ENCODE data around the gene CBLB. TPM values are rescaled to one million over a fixed set of nuclear protein-coding genes. Genes with fewer than 3 reads are reported as not detected.

CBLB gene
- total RNA-seq, 1 donor from 2014 or later = 146 TPM

DNA sequence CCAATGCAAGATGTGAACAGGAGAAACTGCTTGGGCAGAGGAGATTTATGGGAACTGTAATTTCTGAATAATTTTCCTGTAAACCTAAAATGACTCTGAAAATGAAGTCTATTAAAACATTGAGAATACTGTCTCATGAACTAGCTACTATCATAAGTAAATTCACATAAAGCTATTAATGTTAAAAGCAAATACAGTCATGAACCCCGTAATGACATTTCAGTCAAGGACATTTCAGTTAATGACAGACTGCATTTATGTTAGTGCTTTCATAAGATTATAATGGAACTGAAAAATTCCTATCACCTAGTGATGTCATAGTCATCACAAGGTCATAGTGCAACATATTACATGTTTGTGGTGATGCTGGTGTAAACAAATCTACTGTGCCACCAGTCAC lies 17.2 kb downstream of the CBLB start:
- peaks cover 88% of the 10 kb centered on the region for H3K36me3 Mint-ChIP-seq (ENCODE audit: low read depth)
- H3K4me1 Mint-ChIP-seq (ENCODE audit: low read depth) = peaks cover 50% of the 10 kb centered on the region

DNA sequence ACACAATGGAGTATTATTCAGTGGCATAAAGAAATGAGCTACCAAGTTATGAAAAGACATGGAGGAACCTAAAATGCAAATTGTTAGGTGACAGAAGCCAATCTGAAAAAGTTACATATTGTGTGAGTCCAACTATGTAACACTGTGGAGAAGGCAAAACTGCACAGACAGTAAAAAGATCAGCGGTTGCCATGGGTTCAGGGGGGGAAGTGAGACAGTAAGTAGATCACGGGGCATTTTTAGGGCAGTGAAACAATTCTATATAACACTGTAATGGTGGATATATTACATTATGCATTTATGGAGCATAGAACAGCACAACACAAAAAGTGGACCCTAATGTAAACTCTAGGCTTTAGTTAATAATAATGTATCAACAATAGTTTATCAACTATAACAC lies 17.6 kb downstream of the CBLB start:
- DNase-seq (ENCODE audit: low spot score) = no peak
- Mint-ChIP-seq H3K27me3 (ENCODE audit: low read depth) (no peaks in the 10 kb centered on the region), H3K9me3 (peaks cover 12% of the 10 kb centered on the region), H3K4me1 (ENCODE audit: low read depth) (peaks cover 52% of the 10 kb centered on the region), H3K36me3 (ENCODE audit: low read depth) (peaks cover 88% of the 10 kb centered on the region), H3K27ac (peak overlapping the region; percentile 66), H3K4me3 (ENCODE audit: low read depth) (no peak overlapping the region)
- intact Hi-C loops (cut with micrococcal nuclease) = no loop called here

More for the DNA sequence above, 17.2 kb downstream of the CBLB start:
- Mint-ChIP-seq H3K4me3 (ENCODE audit: low read depth) (no peak overlapping the region), H3K9me3 (peaks cover 12% of the 10 kb centered on the region), H3K27ac (no peak overlapping the region), H3K27me3 (ENCODE audit: low read depth) (no peaks in the 10 kb centered on the region)
- intact Hi-C loops (cut with micrococcal nuclease) = no loop called here
- DNase-seq (ENCODE audit: low spot score) = no peak

- Mint-ChIP-seq H3K4me3 (ENCODE audit: low read depth) (no peak overlapping the region), H3K4me1 (ENCODE audit: low read depth) (peaks cover 55% of the 10 kb centered on the region), H3K27me3 (ENCODE audit: low read depth) (no peaks in the 10 kb centered on the region), H3K36me3 (ENCODE audit: low read depth) (peaks cover 84% of the 10 kb centered on the region), H3K9me3 (peaks cover 12% of the 10 kb centered on the region), H3K27ac (no peak overlapping the region)
- intact Hi-C loops (cut with micrococcal nuclease) = no loop called here
- DNase-seq (ENCODE audit: low spot score) = no peak
Observed at GRCh38 chr3:105850593-105850992, 18.2 kb downstream of the CBLB start.

DNA sequence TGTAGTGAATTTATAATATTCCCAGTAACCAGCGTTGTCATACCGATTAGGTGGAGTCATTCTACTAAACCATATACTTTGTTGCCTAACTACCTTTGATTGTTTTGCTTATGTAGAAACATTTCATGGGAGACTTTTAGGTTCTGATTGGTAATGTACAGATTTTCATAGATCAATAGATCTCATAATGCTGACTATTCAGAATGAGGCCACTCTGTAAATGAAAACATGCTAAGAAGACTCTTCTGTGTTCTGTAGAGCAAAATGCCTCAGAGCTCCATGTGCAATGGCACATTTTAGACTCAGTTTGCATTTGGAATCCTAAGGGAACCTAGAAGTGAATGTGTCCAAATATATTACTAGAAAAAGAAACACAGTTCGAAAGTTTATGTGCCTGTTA lies 20.0 kb downstream of the CBLB start:
- Mint-ChIP-seq H3K4me3 (ENCODE audit: low read depth) (no peak overlapping the region), H3K27me3 (ENCODE audit: low read depth) (no peaks in the 10 kb centered on the region), H3K36me3 (ENCODE audit: low read depth) (peaks cover 80% of the 10 kb centered on the region), H3K4me1 (ENCODE audit: low read depth) (peaks cover 54% of the 10 kb centered on the region), H3K27ac (peak overlapping the region; percentile 63), H3K9me3 (peaks cover 8% of the 10 kb centered on the region)
- no peak for DNase-seq (ENCODE audit: low spot score)
- intact Hi-C loops (cut with micrococcal nuclease) = no loop called here

DNA sequence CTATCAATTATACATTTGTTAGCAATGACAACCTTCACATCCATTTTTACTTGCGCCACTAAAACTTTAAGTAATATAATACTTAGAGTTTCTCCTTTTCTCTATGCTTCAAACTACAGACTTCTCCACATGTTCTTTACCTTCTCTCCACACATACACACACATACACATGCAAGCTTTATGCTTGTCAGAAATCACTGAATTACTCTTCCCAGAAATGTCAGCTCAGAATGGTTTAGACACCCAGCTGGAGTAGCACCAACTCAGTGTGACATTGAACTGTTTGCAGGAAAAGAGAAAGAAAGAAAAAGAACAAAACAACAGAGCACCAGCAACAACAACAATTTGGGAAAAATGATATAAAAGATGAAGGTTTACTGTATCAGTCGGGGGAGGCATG lies 20.9 kb downstream of the CBLB start:
- Mint-ChIP-seq H3K9me3 (peaks cover 8% of the 10 kb centered on the region), H3K27ac (peak overlapping the region; percentile 56), H3K4me3 (ENCODE audit: low read depth) (no peak overlapping the region), H3K36me3 (ENCODE audit: low read depth) (peaks cover 73% of the 10 kb centered on the region), H3K27me3 (ENCODE audit: low read depth) (no peaks in the 10 kb centered on the region), H3K4me1 (ENCODE audit: low read depth) (peaks cover 52% of the 10 kb centered on the region)
- no peak for DNase-seq (ENCODE audit: low spot score)
- intact Hi-C loops (cut with micrococcal nuclease) = loop anchor here (1.0 to 2.0 kb wide), 3 partner anchors 9 to 19 kb away; no protein-coding TSS in a partner anchor

- Mint-ChIP-seq H3K9me3 (peaks cover 8% of the 10 kb centered on the region), H3K27ac (peak overlapping the region; percentile 91), H3K27me3 (ENCODE audit: low read depth) (no peaks in the 10 kb centered on the region), H3K36me3 (ENCODE audit: low read depth) (peaks cover 71% of the 10 kb centered on the region), H3K4me1 (ENCODE audit: low read depth) (peaks cover 53% of the 10 kb centered on the region), H3K4me3 (ENCODE audit: low read depth) (peak overlapping the region; percentile 43)
- intact Hi-C loops (cut with micrococcal nuclease) = loop anchor here (1.0 to 2.0 kb wide), 3 partner anchors 8 to 19 kb away; no protein-coding TSS in a partner anchor
- no peak for DNase-seq (ENCODE audit: low spot score)
Observed at GRCh38 chr3:105847452-105847851, 21.4 kb downstream of the CBLB start.

GRCh38 chr3:105846809-105847208 lies 22.0 kb downstream of the CBLB start:
- Mint-ChIP-seq H3K36me3 (ENCODE audit: low read depth) (peaks cover 73% of the 10 kb centered on the region), H3K4me1 (ENCODE audit: low read depth) (peaks cover 55% of the 10 kb centered on the region), H3K27me3 (ENCODE audit: low read depth) (no peaks in the 10 kb centered on the region), H3K4me3 (ENCODE audit: low read depth) (no peak overlapping the region), H3K9me3 (peaks cover 8% of the 10 kb centered on the region), H3K27ac (peak overlapping the region; percentile 91)
- DNase-seq (ENCODE audit: low spot score) = no peak
- intact Hi-C loops (cut with micrococcal nuclease) = loop anchor here (1.0 to 2.0 kb wide), 3 partner anchors 8 to 18 kb away; no protein-coding TSS in a partner anchor

DNA sequence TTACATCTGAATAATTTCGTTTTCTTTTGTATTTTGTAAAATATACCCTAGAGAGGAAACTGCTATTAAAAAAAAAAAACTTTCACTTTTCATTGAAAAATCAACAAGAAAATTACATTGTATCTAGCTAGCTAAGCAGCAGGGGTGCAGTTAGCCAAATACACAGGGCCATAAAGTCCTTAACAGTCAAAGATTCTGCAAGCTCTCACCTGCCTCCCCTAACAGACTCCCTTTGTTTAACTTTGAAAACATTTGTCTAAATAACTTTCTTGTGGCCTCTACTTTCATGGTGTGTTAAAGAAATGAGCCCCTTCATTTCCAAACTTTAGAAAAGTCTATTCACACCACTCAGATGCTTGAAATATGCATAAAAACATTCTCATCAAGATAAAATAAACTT lies 23.3 kb downstream of the CBLB start:
- intact Hi-C loops (cut with micrococcal nuclease) = no loop called here
- H3K4me1 Mint-ChIP-seq (ENCODE audit: low read depth) = peaks cover 48% of the 10 kb centered on the region
- no peak overlapping the region for H3K4me3 Mint-ChIP-seq (ENCODE audit: low read depth)
- H3K27ac Mint-ChIP-seq = no peak overlapping the region
- DNase-seq (ENCODE audit: low spot score) = no peak
- peaks cover under 1% of the 10 kb centered on the region for H3K9me3 Mint-ChIP-seq
- H3K36me3 Mint-ChIP-seq (ENCODE audit: low read depth) = peaks cover 66% of the 10 kb centered on the region
- no peaks in the 10 kb centered on the region for H3K27me3 Mint-ChIP-seq (ENCODE audit: low read depth)

- Mint-ChIP-seq H3K27ac (no peak overlapping the region), H3K9me3 (no peaks in the 10 kb centered on the region), H3K36me3 (ENCODE audit: low read depth) (peaks cover 67% of the 10 kb centered on the region), H3K4me3 (ENCODE audit: low read depth) (no peak overlapping the region), H3K27me3 (ENCODE audit: low read depth) (no peaks in the 10 kb centered on the region), H3K4me1 (ENCODE audit: low read depth) (peaks cover 49% of the 10 kb centered on the region)
- intact Hi-C loops (cut with micrococcal nuclease) = no loop called here
- no peak for DNase-seq (ENCODE audit: low spot score)
Observed at GRCh38 chr3:105844704-105845103, 24.1 kb downstream of the CBLB start.

- Mint-ChIP-seq H3K27ac (no peak overlapping the region), H3K4me1 (ENCODE audit: low read depth) (peaks cover 48% of the 10 kb centered on the region), H3K27me3 (ENCODE audit: low read depth) (no peaks in the 10 kb centered on the region), H3K36me3 (ENCODE audit: low read depth) (peaks cover 67% of the 10 kb centered on the region), H3K4me3 (ENCODE audit: low read depth) (no peak overlapping the region), H3K9me3 (no peaks in the 10 kb centered on the region)
- intact Hi-C loops (cut with micrococcal nuclease) = no loop called here
- DNase-seq (ENCODE audit: low spot score) = no peak
Observed at GRCh38 chr3:105843994-105844393, 24.8 kb downstream of the CBLB start.

GRCh38 chr3:105842943-105843342 lies 25.9 kb downstream of the CBLB start:
- H3K4me1 Mint-ChIP-seq (ENCODE audit: low read depth) = peaks cover 47% of the 10 kb centered on the region
- intact Hi-C loops (cut with micrococcal nuclease) = no loop called here
- no peaks in the 10 kb centered on the region for H3K9me3 Mint-ChIP-seq
- H3K36me3 Mint-ChIP-seq (ENCODE audit: low read depth) = peaks cover 69% of the 10 kb centered on the region
- no peaks in the 10 kb centered on the region for H3K27me3 Mint-ChIP-seq (ENCODE audit: low read depth)
- no peak for DNase-seq (ENCODE audit: low spot score)
- no peak overlapping the region for H3K27ac Mint-ChIP-seq
- no peak overlapping the region for H3K4me3 Mint-ChIP-seq (ENCODE audit: low read depth)

DNA sequence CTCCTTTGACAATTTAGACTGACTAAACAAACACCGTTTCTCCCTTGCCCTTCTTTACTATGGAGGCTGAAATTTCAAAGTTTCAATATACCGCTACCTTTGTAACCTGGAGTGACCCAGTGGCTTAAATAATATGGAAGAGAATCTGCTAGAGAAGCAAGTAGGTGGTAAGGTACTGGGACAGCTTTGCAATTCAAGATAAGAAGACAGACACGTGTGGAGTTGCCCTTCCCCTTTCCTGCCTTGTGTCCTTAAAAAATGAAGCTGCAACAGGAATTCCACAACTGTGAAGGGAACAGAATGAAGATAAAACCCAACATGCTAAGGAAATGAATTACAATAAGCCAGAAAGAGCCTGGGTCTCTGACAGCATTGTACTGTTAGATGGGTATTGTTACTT lies 26.4 kb downstream of the CBLB start:
- H3K4me3 Mint-ChIP-seq (ENCODE audit: low read depth) = no peak overlapping the region
- DNase-seq (ENCODE audit: low spot score) = no peak
- H3K27me3 Mint-ChIP-seq (ENCODE audit: low read depth) = no peaks in the 10 kb centered on the region
- no peaks in the 10 kb centered on the region for H3K9me3 Mint-ChIP-seq
- no peak overlapping the region for H3K27ac Mint-ChIP-seq
- H3K36me3 Mint-ChIP-seq (ENCODE audit: low read depth) = peaks cover 69% of the 10 kb centered on the region
- intact Hi-C loops (cut with micrococcal nuclease) = no loop called here
- H3K4me1 Mint-ChIP-seq (ENCODE audit: low read depth) = peaks cover 47% of the 10 kb centered on the region

DNA sequence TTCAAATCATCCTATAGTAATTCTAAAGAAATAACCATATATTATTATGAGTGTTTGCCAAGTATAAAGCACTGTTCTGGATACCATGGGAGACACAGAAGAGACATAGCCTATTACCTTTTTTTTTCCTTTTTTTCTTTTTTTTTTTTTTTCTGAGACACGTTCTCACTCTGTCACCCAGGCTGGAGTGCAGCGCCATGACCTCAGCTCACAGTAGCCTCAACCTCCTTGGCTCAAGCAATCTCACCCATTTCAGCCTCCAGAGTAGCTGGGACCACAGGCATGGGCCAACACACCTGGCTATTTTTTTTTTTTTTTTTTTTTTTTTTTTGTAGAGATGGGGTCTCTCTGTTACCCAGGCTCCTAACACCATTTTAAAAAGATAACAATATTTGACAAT lies 30.9 kb downstream of the CBLB start:
- intact Hi-C loops (cut with micrococcal nuclease) = no loop called here
- Mint-ChIP-seq H3K27ac (no peak overlapping the region), H3K27me3 (ENCODE audit: low read depth) (no peaks in the 10 kb centered on the region), H3K4me1 (ENCODE audit: low read depth) (peaks cover 59% of the 10 kb centered on the region), H3K9me3 (no peaks in the 10 kb centered on the region), H3K36me3 (ENCODE audit: low read depth) (peaks cover 81% of the 10 kb centered on the region), H3K4me3 (ENCODE audit: low read depth) (no peak overlapping the region)
- DNase-seq (ENCODE audit: low spot score) = no peak

Measured in activated T-helper 2 cell treated with anti-CD3 and anti-CD28 coated beads, Interferon-gamma antibody, Interleukin-2, Interleukin-4, amounts not matched to agents 10 μg/mL and 5 μg/mL and 100 μg/mL, durations not matched to agents 14 hours and 24 hours and 36 hours (primary cell).